SK-N-SH treated with all-trans-retinoic acid at 6 μM for 48 hours (cell line): ENCODE measurements around the gene ATP5F1B.

Source experiments
- ATAC-seq: fragments of 200-7000 bp; cut with Tn5 transposase; 3 replicates; pipeline ENCODE4 v1.9.1; 2020; ENCODE audit warnings: mild to moderate bottlenecking, moderate library complexity
- ARNTL ChIP-seq: fragments of 450-650 bp; formaldehyde crosslinking; IDR thresholded peaks from 2 replicates; pipeline ENCODE4 v1.5.0; 2020; ENCODE audit warnings: low read depth, mild to moderate bottlenecking, moderate library complexity, borderline replicate concordance
- BACH2 ChIP-seq: fragments of 250-450 bp; sonication (Bioruptor Pico); IDR thresholded peaks from 2 replicates; pipeline ENCODE4 v1.9.0; 2021; ENCODE audit warnings: mild to moderate bottlenecking, borderline replicate concordance
- CREB5 ChIP-seq: fragments of 250-450 bp; sonication (Bioruptor Pico); IDR thresholded peaks from 2 replicates; pipeline ENCODE4 v1.5.1; 2020; ENCODE audit warnings: low read depth, mild to moderate bottlenecking, moderate library complexity
- CSDC2 ChIP-seq: fragments of 250-450 bp; sonication (Bioruptor Pico); IDR thresholded peaks from 2 replicates; pipeline ENCODE4 v1.5.0; 2020; ENCODE audit warnings: mild to moderate bottlenecking, moderate library complexity
- CSRNP3 ChIP-seq: fragments of 250-450 bp; sonication (Bioruptor Pico); IDR thresholded peaks from 2 replicates; pipeline ENCODE4 v1.5.1; 2021; ENCODE audit warnings: mild to moderate bottlenecking, moderate library complexity
- ESRRG ChIP-seq: fragments of 250-450 bp; sonication (Bioruptor Pico); IDR thresholded peaks from 2 replicates; pipeline ENCODE4 v1.6.1; 2021; ENCODE audit warnings: mild to moderate bottlenecking
- GLIS3 ChIP-seq: fragments of 250-450 bp; sonication (Bioruptor Pico); IDR thresholded peaks from 2 replicates; pipeline ENCODE4 v1.5.0; 2020; ENCODE audit warnings: mild to moderate bottlenecking, moderate library complexity
- ISL1 ChIP-seq: fragments of 250-450 bp; sonication (Bioruptor Pico); IDR thresholded peaks from 2 replicates; pipeline ENCODE4 v2.1.2; 2022; ENCODE audit warnings: mild to moderate bottlenecking, moderate library complexity
- OSR1 ChIP-seq: fragments of 250-450 bp; sonication (Bioruptor Pico); IDR thresholded peaks from 2 replicates; pipeline ENCODE4 v1.8.0; 2022; ENCODE audit warnings: moderate library complexity, mild to moderate bottlenecking, inconsistent platforms
- POU6F1 ChIP-seq: fragments of 250-450 bp; sonication (Bioruptor Pico); IDR thresholded peaks from 2 replicates; pipeline ENCODE4 v1.8.0; 2021; ENCODE audit warnings: low read depth, mild to moderate bottlenecking, moderate library complexity, borderline replicate concordance
- PPARA ChIP-seq: fragments of 250-450 bp; sonication (Bioruptor Pico); IDR thresholded peaks from 2 replicates; pipeline ENCODE4 v1.5.0; 2020; ENCODE audit warnings: mild to moderate bottlenecking, borderline replicate concordance
- SNAI2 ChIP-seq: fragments of 250-450 bp; sonication (Bioruptor Pico); IDR thresholded peaks from 2 replicates; pipeline ENCODE4 v1.5.0; 2020; ENCODE audit warnings: mild to moderate bottlenecking, moderate library complexity
- TCF4 ChIP-seq: fragments of 250-450 bp; sonication (Bioruptor Pico); IDR thresholded peaks from 2 replicates; pipeline ENCODE4 v1.8.0; 2021; ENCODE audit warnings: mild to moderate bottlenecking, moderate library complexity, borderline replicate concordance
- TOX ChIP-seq: fragments of 250-450 bp; sonication (Bioruptor Pico); IDR thresholded peaks from 2 replicates; pipeline ENCODE4 v1.8.0; 2021; ENCODE audit warnings: mild to moderate bottlenecking, moderate library complexity, borderline replicate concordance
- ZC3H10 ChIP-seq: fragments of 250-450 bp; sonication (Bioruptor Pico); IDR thresholded peaks from 2 replicates; pipeline ENCODE4 v1.5.1; 2021; ENCODE audit warnings: mild to moderate bottlenecking, moderate library complexity
- ZFP3 ChIP-seq: fragments of 250-450 bp; sonication (Bioruptor Pico); IDR thresholded peaks from 2 replicates; pipeline ENCODE4 v1.5.0; 2020; ENCODE audit warnings: mild to moderate bottlenecking, moderate library complexity
- ZFP30 ChIP-seq: fragments of 450-650 bp; formaldehyde crosslinking; IDR thresholded peaks from 2 replicates; pipeline ENCODE4 v1.5.0; 2022; ENCODE audit warnings: mild to moderate bottlenecking, moderate library complexity
- ZNF565 ChIP-seq: fragments of 450-650 bp; formaldehyde crosslinking; conservative IDR thresholded peaks from 2 replicates; pipeline ENCODE4 v1.5.0; 2020; ENCODE audit warnings: low read depth, mild to moderate bottlenecking, moderate library complexity
- ZNF70 ChIP-seq: fragments of 450-650 bp; formaldehyde crosslinking; IDR thresholded peaks from 2 replicates; pipeline ENCODE4 v1.5.0; 2020; ENCODE audit warnings: mild to moderate bottlenecking, moderate library complexity
- ZNF8 ChIP-seq: fragments of 450-650 bp; formaldehyde crosslinking; IDR thresholded peaks from 2 replicates; pipeline ENCODE4 v1.5.0; 2020; ENCODE audit warnings: mild to moderate bottlenecking, moderate library complexity
- TF ChIP-seq, protein P1 (sequence below): fragments of 250-450 bp; sonication (Bioruptor Pico); IDR thresholded peaks from 2 replicates; pipeline ENCODE4 v1.5.0; 2020; ENCODE audit warnings: mild to moderate bottlenecking, moderate library complexity

Gene ATP5F1B

DNA sequence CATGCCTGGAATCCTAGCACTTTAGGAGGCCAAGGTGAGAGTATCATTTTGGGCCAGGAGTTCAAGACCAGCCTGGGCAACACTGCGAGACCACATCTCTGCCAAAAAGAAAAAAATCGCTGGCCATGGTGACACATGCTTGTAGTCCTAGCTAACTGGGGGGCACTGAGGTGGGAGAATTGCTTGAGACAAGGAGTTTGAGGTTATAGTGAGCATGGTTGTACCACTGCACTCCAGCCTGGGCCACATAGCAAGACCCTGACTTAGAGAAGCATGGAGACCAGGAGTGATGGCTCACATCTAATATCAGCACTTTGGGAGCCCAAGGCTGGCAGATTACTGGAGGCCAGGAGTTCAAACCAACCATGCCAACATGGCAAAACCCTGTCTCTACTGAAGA lies 33.1 kb upstream of the ATP5F1B start:
- TF ChIP-seq CREB5 (CRISPR knock-in tag), result no peak
- no peak for TF ChIP-seq TCF4 (CRISPR knock-in tag)
- TF ChIP-seq ZNF8 (CRISPR knock-in tag), result no peak
- TF ChIP-seq ZFP30 (CRISPR knock-in tag), result no peak
- no peak for TF ChIP-seq GLIS3 (CRISPR knock-in tag)
- no peak for TF ChIP-seq ZC3H10 (CRISPR knock-in tag)
- no peak for TF ChIP-seq ZNF70
- TF ChIP-seq ZNF565 (CRISPR knock-in tag), result no peak
- TF ChIP-seq CSDC2 (CRISPR knock-in tag), result no peak
- TF ChIP-seq ZFP3 (CRISPR knock-in tag), result no peak
- TF ChIP-seq POU6F1 (CRISPR knock-in tag), result no peak
- ATAC-seq, result no peak

DNA sequence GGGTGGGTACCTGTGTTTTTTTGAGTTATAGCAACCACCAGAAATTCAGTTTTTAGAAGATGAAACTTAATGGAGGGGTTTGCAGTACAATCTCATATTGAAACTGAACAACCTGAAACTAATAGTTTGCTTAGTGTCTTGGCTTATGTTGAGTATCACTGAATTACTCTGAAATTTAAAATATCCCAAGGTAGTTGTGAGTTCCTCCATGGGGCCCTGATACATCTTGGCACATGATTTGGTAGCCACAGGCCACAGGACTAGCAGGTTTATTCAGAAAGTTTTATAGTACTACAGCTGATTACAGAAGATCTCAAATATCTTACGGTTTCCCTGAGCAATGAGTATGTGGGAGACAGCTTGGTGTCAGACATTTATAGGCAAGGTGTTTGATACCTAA lies 31.9 kb upstream of the ATP5F1B start:
- TF ChIP-seq ZFP30 (CRISPR knock-in tag), result no peak
- no peak for TF ChIP-seq CSRNP3 (CRISPR knock-in tag)
- no peak for TF ChIP-seq GLIS3 (CRISPR knock-in tag)
- no peak for TF ChIP-seq ZFP3 (CRISPR knock-in tag)
- TF ChIP-seq TCF4 (CRISPR knock-in tag), result no peak
- TF ChIP-seq ESRRG (CRISPR knock-in tag), result no peak
- no peak for TF ChIP-seq ZC3H10 (CRISPR knock-in tag)
- TF ChIP-seq ISL1 (CRISPR knock-in tag), result no peak
- no peak for TF ChIP-seq CREB5 (CRISPR knock-in tag)
- no peak for ATAC-seq

DNA sequence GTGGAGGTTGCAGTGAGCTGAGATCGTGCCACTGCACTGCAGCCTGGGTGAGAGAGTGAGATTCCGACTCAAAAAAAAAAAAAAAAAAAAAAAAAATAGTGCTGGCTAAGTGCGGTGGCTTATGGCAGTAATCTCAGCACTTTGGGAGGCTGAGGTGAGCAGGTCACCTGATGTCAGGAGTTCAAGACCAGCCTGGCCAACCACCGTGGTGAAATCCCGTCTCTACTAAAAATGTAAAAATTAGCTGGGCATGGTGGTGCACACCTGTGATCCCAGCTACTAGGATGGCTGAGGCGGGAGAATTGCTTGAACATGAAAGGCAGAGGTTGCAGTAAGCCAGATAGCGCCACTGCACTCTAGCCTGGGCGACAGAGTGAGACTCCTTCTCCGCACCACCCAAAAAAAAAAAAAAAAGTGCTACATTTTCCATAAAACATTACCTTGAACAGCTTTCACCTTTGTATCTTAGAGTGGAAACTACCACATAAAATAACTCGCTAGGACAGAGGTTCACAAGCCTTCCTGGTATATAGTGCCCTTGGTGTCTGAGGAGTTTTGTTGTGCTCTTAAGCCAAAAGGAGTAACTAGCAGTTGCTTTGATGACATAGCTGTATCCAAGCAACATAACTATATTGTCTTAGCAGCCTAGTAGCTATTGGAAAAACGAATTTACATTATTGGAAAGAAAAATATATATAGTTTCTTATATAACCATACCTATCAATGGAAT lies 31.2 kb upstream of the ATP5F1B start:
- ATAC-seq, result no peak; the same call in 2 of the 3 replicates
- TF ChIP-seq ARNTL (no peak), OSR1 (CRISPR knock-in tag) (no peak), ZFP3 (CRISPR knock-in tag) (no peak), CSDC2 (CRISPR knock-in tag) (no peak), POU6F1 (CRISPR knock-in tag) (no peak), TOX (CRISPR knock-in tag) (no peak), ZNF8 (CRISPR knock-in tag) (no peak), SNAI2 (no peak), ZFP30 (CRISPR knock-in tag) (no peak), BACH2 (no peak), CSRNP3 (CRISPR knock-in tag) (no peak), CREB5 (CRISPR knock-in tag) (no peak), ZNF70 (no peak), PPARA (CRISPR knock-in tag) (no peak), GLIS3 (CRISPR knock-in tag) (no peak)
- TF ChIP-seq, protein P1, sequence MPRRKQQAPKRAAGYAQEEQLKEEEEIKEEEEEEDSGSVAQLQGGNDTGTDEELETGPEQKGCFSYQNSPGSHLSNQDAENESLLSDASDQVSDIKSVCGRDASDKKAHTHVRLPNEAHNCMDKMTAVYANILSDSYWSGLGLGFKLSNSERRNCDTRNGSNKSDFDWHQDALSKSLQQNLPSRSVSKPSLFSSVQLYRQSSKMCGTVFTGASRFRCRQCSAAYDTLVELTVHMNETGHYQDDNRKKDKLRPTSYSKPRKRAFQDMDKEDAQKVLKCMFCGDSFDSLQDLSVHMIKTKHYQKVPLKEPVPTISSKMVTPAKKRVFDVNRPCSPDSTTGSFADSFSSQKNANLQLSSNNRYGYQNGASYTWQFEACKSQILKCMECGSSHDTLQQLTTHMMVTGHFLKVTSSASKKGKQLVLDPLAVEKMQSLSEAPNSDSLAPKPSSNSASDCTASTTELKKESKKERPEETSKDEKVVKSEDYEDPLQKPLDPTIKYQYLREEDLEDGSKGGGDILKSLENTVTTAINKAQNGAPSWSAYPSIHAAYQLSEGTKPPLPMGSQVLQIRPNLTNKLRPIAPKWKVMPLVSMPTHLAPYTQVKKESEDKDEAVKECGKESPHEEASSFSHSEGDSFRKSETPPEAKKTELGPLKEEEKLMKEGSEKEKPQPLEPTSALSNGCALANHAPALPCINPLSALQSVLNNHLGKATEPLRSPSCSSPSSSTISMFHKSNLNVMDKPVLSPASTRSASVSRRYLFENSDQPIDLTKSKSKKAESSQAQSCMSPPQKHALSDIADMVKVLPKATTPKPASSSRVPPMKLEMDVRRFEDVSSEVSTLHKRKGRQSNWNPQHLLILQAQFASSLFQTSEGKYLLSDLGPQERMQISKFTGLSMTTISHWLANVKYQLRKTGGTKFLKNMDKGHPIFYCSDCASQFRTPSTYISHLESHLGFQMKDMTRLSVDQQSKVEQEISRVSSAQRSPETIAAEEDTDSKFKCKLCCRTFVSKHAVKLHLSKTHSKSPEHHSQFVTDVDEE (CRISPR knock-in tag), result no peak
